GM18867 (cell line): ENCODE measurements around the gene BANP.
"Not testable (repeated sequence)": the region's sequence is repeated elsewhere in the genome, so short reads cannot be mapped to it uniquely, and the experiment has no call there.

Source experiments
- ATAC-seq: cut with Tn5 transposase; IDR thresholded peaks from one replicate; pipeline ENCODE4 v1.9.1; 2021; ENCODE audit warnings: mild to moderate bottlenecking, moderate library complexity; ENCODE audit not compliant: unreplicated experiment

BANP gene, protein sequence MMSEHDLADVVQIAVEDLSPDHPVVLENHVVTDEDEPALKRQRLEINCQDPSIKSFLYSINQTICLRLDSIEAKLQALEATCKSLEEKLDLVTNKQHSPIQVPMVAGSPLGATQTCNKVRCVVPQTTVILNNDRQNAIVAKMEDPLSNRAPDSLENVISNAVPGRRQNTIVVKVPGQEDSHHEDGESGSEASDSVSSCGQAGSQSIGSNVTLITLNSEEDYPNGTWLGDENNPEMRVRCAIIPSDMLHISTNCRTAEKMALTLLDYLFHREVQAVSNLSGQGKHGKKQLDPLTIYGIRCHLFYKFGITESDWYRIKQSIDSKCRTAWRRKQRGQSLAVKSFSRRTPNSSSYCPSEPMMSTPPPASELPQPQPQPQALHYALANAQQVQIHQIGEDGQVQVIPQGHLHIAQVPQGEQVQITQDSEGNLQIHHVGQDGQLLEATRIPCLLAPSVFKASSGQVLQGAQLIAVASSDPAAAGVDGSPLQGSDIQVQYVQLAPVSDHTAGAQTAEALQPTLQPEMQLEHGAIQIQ

DNA sequence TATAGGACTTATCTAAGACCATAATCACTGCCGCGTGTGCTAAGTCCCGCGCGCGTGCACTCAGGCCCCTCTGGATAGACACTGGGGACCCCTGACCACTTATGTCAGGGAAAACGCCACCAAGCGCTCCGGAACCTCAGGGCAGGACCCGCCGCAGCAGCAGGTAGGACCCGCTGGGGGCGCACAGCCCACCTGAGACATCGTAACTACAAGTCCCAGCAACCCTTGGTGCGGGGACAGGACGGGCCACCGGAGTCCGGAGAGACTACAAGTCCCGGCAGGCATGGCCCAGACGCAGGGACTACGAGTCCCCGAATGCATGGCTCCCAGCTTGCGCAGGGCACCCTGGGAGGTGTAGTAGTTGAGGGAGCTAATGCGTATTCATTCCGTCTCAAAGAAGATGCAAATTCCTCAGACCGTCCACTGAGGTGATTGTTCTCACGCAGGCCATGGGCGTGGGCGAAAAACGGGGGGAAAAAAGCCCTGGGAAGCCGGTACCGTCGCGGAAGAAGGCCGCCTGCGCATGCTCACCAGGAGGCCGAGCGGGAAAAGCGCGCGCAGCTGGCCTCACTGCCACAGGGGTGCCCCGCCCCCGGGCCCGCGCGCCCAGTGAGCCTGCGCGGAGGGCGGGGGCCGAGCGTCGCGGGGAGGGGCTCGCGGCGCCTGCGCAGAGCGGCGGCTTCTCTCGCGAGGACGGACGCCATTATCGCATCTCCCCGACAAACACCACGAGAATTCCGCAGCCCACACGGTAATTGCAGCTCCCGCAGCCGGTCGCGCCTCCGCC lies at the start of gene BANP:
Gene BANP (plus strand): TSS at position 670 of the 787 bp plus-strand sequence. CDS start 23,682 bp downstream, outside the sequence.
- peak; percentile 83 for ATAC-seq

DNA sequence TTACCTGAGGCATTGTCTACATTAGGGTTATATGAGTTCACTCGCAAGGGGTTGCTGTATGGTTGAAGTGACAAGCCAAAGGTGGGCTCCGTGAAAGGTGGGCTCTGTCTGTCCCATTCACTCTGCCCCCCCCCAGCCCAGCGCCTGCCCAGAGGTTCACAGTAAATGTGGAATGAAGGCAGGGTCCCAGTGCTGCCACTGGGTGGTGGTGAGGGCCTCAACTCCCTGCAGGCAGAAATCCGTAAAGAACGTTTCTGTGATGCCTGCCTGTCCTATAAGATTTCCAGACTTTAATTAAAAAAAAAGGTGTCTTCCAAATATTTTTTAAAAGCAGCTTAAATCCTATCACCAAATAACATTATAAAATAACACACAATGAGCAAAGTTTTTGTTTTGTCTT lies 46.3 kb upstream of the BANP start:
- ATAC-seq = not testable (repeated sequence)

DNA sequence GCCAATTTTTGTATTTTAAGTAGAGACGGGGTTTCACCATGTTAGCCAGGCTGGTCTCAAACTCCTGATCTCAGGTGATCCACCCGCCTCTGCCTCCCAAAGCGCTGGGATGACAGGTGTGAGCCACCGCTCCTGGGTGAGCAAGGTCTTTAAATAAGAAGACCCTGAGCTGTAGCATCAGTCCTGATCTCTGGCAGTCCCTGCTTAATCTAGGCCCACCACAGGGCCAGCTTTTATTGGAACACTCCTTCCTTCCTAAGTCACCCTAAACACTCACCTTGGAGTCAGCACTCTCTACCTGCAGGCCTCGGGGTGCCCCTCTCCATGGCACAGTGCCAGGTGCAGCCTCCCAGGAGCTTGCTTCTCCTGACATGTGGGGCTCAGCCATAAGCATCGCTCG lies 45.7 kb upstream of the BANP start:
- ATAC-seq = not testable (repeated sequence)

DNA sequence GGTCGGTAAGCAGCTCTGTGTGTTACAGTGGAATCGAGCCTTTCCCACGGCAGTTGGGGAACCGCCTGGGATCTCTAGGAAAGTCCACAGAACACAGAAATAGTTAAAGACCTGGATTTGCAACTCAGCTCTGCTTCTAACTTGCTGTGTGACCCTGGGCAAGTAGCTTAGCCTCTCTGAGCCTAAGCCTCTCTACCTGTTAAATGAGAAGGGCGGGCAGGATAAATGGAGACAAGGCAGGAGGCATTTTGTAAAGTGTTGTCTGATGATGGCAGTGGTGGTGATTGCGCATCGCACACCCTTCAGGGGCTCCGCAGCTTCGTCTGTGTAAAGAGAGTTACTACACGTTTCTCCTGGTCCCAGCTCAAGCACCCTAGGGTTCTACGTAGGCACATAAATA lies 43.1 kb upstream of the BANP start:
- ATAC-seq = not testable (repeated sequence)

DNA sequence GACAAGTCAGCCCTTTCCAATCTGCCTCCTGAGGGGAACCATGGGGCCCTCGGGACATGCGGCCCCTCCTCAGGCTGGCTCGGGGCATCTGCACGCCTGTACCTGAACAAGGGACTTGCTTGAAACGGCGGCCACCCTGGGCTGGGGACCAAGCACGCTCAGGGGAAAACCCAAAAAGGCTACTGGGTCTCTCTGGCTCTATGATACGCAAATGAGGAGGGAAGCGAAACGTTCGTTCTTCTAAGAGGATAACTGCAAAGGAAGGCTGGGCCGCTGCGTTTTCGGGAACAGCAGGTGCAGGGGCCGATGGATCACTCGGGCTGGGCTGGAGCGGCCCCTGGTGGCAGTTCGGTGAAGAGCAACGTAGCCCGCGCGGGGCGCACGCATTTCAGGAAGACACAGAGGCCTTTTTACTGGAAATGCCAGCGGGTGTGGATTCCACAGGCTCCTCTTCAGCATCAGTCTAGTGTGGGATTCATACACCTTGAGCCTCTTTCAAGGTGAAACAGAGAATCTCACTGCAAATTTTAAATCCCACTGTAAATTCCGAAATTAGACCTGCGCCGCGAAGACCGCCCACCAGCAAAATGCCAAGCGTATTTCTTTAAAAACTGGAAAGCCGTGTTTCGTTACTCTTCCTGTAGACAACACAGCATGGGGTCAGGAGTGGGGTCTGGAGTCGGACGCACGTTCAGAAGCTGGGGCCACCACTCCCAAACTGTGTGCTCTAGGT lies 41.9 kb upstream of the BANP start:
- ATAC-seq = peak; percentile 64

DNA sequence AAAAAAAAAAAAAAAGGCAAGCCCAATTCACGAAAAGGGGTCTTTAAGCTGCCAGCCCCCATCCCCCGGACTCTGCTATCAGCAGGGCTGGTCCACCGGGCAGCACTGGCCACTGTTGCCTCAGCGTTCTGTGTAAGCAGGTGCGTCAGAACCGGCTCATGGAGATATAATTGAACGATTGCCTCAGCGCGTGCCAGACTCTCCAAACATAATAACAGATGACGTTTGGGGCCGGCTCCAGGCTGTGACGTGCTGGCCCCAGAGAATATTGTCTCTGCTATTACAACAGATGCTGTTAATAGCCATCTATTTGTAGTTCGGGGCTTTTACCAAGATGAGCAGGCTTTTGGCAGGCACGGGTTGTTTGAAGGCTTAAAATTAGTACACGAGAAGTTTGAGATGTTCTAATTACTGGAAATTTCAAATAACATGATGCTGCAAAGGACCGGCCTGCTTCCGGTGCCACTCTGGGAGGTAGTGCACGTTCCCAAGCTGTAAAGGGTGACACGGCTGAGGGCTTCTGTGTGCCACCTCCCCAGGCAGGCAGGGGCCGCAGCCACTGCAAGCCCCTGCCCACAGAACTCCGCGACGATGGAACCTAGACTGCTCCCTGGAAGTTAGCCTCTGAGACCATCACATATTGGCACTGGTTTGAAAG lies 40.0 kb upstream of the BANP start:
- ATAC-seq = not testable (repeated sequence)

DNA sequence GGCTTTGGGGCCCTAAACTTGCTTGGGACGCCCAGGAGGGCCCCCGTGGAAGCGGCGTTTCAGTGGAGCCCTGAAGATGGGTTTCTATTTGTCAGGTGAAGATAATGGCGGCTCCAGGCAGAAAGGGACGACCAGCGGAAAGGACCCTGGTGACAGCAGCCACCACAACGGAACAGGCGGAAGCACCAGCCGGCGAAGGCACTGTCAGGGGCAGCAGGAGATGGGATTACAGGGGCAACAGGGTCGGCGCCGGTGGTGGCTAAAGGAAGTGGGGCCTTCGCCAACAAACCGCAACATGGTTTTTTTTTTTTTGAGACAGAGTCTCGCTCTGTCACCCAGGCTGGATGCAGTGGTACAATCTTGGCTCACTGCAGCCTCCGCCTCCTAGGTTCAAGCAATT lies 38.5 kb upstream of the BANP start:
- ATAC-seq = not testable (repeated sequence)

DNA sequence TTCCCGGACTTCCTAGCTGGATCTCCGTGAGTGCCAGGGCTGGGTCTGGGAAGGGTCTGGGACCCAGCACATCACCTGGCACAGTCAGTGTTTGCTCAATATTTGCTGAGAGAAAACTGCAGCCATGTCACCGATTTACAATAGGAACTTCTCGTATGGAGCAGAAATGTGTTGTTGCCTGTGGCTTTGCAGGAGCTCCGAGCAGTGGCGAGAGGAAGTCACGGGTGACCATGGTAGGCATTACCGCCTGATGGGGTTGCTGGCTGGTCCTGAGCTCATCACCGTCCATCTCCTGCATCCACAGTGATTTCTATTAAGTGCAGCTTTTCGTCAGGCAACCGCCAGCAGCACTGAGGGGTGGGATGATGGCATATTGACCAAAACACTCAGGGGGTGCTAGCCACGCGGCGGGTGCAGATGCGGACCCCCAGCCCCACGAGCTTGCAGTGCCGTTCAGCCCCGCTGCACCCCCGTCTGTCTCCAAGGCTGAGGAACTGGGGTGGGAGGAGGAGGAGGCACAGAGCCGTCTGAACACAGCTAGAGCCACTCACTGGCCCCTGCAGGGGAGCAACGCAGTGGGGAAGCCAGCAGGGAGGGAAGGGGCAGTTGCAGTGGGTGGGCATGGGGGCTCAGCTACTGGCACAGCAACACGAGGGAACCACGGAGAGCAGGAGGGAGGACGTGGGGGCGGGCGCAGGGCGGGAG lies 37.1 kb upstream of the BANP start:
- ATAC-seq = not testable (repeated sequence)

DNA sequence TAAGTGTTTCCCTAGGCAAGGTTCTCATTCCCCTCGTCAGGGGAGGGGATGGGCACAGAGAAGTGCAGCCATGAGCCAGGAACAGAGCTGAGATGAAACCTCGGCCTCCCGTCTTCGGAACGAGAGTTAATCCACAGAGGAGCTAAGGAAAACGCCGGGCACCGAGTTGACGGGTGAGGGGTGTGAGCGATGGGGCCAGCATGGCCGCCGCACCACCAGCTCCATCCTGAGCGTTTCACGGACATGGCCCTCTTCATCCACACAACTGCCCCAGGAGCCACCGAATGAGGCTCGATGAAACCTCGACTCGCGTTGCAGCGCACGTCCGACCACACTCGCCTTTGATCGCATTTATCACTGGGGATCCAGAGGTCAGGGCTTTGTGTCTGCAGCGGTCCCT lies 36.4 kb upstream of the BANP start:
- no peak for ATAC-seq

DNA sequence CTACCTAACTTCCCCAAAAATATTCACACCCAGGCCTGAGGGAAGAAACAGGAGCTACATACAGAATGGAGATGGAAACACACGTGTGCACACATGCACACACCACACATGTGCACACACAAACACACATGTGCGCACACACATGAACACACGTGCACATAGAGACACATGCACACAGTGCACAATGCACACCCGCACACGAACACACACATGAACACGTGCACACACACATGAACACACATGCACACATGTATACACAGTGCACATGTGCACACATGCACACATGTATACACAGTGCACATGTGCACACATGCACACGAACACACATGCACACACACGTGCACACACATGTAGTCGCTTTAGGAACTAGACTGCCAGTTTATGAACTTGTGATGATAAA lies 33.7 kb upstream of the BANP start:
- no peak for ATAC-seq

DNA sequence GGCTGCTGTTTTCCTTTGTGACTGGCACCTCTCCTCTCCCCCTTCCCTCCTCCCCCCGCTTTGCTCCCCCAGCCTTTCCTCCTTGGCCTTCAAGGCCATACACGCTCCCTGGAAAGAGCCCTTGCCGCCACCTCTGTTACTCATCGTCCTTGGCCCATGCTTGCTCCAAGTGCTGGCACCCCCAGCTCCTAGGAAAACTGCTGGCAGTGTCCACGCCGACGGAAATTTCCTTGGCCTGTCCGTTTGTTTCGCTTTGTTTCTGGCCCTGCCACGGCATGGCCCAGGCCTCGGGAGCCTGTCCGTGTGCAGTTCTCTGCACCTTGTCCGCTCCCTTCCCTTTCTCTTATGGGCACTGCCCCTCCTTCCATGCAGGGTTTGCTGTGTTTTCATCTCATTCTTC lies 32.9 kb upstream of the BANP start:
- ATAC-seq = no peak

DNA sequence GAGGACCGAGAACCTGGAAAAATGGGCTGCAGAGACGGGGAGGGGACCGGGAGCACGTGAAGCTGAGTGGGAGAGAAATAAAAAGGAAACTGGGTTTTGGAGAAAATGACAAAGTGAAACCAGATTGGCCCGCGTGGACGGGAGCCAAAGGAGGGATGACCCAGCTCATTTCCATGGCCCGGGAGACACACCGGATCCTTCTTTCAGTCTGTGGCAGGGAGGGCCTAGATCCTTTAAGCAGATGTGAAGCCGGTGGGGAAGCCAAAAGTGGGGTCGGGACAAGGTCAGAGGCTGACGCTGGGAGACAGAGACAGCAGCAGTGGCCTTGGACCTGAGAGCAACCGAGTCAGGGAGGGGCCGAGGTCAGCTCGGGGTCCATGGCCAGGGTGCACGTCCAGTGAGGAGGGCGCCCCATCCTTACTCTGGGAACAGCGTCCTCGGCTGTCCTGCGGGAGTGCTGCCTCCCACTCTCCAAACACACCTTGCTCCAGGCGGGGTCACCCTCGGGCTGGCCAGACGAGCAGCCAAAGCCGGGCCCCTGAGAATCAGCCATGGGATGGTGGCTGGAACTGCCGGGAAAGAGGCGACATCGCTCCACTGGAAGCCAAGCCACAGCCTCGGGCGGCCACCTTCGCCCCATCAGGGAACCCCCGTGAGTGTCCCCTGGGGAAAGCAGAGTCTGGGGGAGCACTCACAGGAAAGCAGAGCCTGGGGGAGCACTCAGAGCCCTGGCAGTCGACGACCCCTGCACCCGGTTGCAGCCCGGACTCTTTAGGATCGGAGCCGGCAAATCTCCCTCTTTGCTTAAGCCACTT lies 32.2 kb upstream of the BANP start:
- no peak for ATAC-seq

DNA sequence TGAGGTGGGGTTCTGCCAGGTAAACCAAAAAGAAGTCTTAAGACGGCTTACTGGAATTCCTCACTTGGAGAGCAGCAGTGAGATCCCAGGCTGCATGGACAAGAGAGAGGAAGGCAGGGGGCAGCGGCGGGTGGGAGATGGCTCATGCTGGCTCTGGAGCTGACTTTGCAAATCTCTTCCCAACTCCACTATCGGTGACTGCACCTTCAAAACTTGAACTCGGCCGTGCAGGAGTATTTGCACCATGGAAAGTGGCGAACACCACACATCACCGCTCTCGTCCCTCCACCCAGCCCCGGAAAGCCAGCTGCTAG lies 31.6 kb upstream of the BANP start:
- ATAC-seq = no peak

DNA sequence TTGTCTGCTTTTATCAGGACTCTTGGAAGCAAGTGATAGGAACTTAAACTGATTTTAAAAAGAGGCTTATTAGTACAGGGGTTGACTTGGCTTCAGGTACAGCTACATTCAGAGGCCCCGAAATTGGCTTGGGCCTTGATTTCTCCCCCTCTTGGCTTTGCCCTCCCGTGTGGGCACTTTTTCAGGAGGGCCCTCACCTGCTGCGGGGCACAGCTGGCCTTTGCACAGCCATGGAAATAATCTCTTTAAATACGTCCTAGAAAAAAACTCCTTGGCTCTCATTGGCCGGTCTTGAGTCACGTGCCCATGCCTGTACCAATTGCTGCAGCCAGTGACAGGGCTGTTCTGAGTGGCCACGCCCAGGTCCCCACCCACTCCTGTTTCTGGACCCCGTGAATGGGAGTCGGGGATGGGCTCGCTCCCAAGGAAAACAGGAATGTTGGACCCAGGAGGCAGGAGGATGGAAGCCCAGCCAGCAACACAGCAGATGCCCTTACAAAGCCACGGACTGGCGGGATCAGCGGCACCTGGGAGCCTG lies 29.9 kb upstream of the BANP start:
- no peak for ATAC-seq

DNA sequence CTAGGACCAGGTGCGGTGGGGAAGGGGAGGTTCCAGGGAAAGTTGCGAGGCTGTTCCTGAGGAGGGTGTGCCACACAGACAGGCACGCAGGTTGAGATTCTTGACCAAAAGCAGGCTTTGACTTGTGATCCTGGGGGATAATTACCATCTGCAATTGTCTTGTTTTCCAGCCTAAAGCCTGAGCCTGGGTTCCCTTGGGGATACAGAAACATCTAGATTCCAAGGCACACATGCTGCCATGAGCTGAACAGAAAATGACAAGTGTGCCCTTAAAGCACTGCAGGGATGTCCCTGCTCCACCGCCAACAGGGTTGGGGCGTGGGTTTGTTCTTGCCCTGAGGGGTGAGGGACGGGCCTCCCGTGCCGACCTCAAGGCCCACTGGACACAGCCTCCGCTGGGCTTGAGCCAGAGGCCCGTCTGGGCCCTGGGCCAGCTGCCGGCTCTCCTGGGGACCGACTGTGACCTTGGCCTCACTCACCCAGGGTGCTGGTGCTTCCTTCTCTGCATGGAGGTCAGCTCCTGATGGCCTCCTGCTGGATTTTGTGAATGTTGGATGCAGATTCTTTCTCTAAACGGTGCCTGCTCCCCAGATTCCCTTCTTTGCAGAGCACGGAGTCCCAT lies 28.9 kb upstream of the BANP start:
- no peak for ATAC-seq

DNA sequence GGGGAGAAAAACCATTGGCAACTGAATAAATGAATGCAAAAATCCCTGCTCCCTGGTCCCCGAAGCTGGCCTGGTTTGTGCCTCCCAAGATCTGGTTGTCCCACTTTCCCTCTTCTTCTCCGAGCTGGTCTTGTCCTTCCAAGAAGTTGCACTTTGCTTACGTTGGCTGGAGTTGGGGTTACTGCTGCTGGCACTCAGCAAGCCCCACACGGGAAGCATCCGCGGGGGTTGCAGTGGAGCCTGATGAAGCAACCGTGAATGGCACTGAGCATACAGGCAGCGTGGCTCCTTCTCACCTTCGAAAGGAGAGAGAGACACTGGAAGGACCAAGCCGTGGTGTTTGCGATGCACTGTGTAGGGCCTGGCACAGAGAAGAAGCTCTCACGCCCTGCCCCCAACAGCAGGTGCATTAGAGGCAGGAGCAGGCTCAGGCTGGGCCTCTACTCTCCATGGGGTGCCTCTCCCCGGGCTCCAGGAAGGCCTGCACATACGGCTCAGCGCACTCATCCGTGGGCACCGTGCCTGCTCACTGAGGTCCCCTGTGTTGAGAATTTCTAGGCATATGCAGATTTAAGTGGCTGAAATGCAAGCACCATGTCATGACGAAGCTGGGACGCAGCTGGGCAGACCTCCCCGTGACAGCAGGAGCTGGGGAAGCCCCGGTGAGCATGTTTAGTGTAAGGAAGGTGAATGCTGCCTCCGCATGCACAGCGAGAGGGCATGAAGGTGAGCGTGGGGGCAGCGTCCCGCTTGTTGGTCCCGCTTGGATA lies 27.0 kb upstream of the BANP start:
- peak; percentile 51 for ATAC-seq

DNA sequence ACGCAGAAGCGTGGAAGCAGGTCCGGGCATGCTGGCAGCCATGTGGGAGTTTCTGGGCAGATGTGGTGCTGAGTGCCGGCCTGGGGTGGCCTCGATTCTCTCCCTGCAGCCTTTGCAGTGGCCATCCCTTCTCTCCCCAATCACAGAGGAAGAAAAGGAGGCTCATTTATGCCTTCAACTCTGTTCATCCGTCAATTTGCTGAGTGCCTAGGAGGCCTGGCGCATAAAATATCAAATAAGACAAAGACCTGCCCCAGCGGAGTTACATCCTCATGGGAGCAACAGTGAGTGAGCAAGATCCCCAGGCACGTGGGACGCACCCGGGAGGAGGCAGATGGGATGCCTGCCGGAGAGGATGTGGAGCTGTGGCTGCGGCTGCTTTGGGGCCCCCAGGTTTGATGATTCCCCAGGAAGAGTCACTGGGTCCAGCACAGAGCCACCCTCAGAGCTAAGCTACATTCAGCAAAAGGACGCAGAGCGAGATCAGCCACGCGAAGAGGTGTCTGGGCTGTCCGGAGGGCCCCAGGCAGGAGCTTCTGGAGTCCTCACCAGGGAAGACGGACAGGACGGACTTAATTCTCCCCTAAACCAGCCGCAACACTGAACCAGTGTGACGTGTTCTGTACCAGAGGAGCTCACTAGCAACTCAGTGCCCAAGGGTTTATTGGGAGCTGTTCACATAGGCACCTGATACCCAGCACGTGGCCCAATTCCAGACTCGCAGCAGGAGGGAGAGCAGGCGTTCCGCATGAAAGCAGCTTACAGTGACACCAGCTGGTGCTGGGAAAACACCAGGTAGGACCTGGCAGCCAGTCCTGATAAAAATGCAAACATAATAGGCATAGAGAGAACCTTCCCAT lies 26.2 kb upstream of the BANP start:
- no peak for ATAC-seq
